Muscle layer of duodenum (tissue), 2 donors: ENCODE results near the gene POLE3.
"Not testable (repeated sequence)": the region's sequence is repeated elsewhere in the genome, so short reads cannot be mapped to it uniquely, and the experiment has no call there.

Source experiments
- H3K27ac ChIP-seq: one replicate; pipeline ENCODE4 v1.7.0; 2013; ENCODE audit warnings: mild to moderate bottlenecking, low read length
- H3K27me3 ChIP-seq: one replicate; pipeline ENCODE4 v1.7.0; 2013; ENCODE audit warnings: low read depth, mild to moderate bottlenecking, control low read depth, low read length
- H3K36me3 ChIP-seq, 2 donors: one replicate each; pipeline ENCODE4 v1.7.0; 2013; ENCODE audit warnings: low read length in 2 of 2, control low read depth in 1 of 2, mild to moderate bottlenecking in 1 of 2; ENCODE audit not compliant: insufficient read depth in 2 of 2, control insufficient read depth in 1 of 2
- H3K4me1 ChIP-seq, 2 donors: one replicate each; pipeline ENCODE4 v1.7.0; 2013; ENCODE audit warnings: low read length in 2 of 2, mild to moderate bottlenecking in 2 of 2, control low read depth in 1 of 2, moderate library complexity in 1 of 2; ENCODE audit not compliant: insufficient read depth in 2 of 2, control insufficient read depth in 1 of 2
- H3K4me3 ChIP-seq, 2 donors: one replicate each; pipeline ENCODE4 v1.7.0; 2013; ENCODE audit warnings: low read length in 2 of 2, low read depth in 1 of 2, mild to moderate bottlenecking in 1 of 2
- H3K9me3 ChIP-seq, 2 donors: one replicate each; pipeline ENCODE4 v1.7.0; 2013; ENCODE audit warnings: low read length in 2 of 2, control low read depth in 1 of 2, mild to moderate bottlenecking in 1 of 2; ENCODE audit not compliant: control insufficient read depth in 1 of 2
- donor health status: healthy.

POLE3 gene

GRCh38 chr9:113410207-113410864 is at the start of gene POLE3, which contains the start of gene C9orf43:
POLE3 (minus strand) TSS chr9:113410675; CDS start chr9:113410293, 382 bp downstream.
C9orf43 (plus strand) TSS chr9:113410747; CDS start chr9:113413494, 2,747 bp downstream.
- H3K36me3 ChIP-seq = peaks cover 13 to 26% of the 10 kb centered on the region in 2 donors
- H3K27me3 ChIP-seq = no peaks in the 10 kb centered on the region
- peak within 1 kb of the TSS; percentile 99 for H3K27ac ChIP-seq
- no peaks in the 10 kb centered on the region for H3K9me3 ChIP-seq
- H3K4me1 ChIP-seq = peaks cover 4 to 21% of the 10 kb centered on the region in 2 donors
- H3K4me3 ChIP-seq = peak within 1 kb of the TSS; percentile 97 to 99

- Histone ChIP-seq H3K9me3 (no peaks in the 10 kb centered on the region), H3K4me1 (peaks cover 15 to 16% of the 10 kb centered on the region in 2 donors), H3K36me3 (no peaks in the 10 kb centered on the region), H3K27me3 (no peaks in the 10 kb centered on the region), H3K27ac (peak overlapping the region; percentile 90), H3K4me3 (no peak overlapping the region)
Observed at GRCh38 chr9:113456235-113456634, 45.8 kb upstream of the POLE3 start.

- Histone ChIP-seq H3K27me3 (no peaks in the 10 kb centered on the region), H3K9me3 (no peaks in the 10 kb centered on the region), H3K4me1 (peaks cover 15 to 16% of the 10 kb centered on the region in 2 donors), H3K4me3 (no peak overlapping the region), H3K27ac (peak overlapping the region; percentile 90), H3K36me3 (no peaks in the 10 kb centered on the region)
Observed at GRCh38 chr9:113454914-113455761, 44.7 kb upstream of the POLE3 start.

GRCh38 chr9:113452113-113452605 is 41.7 kb upstream of the POLE3 start:
- no peak overlapping the region for H3K4me3 ChIP-seq
- H3K36me3 ChIP-seq = no peaks in the 10 kb centered on the region
- no peak overlapping the region for H3K27ac ChIP-seq
- H3K27me3 ChIP-seq = no peaks in the 10 kb centered on the region
- H3K4me1 ChIP-seq = peaks cover 15 to 16% of the 10 kb centered on the region in 2 donors
- no peaks in the 10 kb centered on the region for H3K9me3 ChIP-seq

GRCh38 chr9:113449376-113449775 is 38.9 kb upstream of the POLE3 start:
- no peaks in the 10 kb centered on the region for H3K4me1 ChIP-seq
- H3K9me3 ChIP-seq = no peaks in the 10 kb centered on the region
- no peak overlapping the region for H3K27ac ChIP-seq
- H3K36me3 ChIP-seq = no peaks in the 10 kb centered on the region
- H3K4me3 ChIP-seq = no peak overlapping the region
- H3K27me3 ChIP-seq = no peaks in the 10 kb centered on the region

GRCh38 chr9:113446323-113446740 is 35.9 kb upstream of the POLE3 start:
- Histone ChIP-seq H3K27ac (no peak overlapping the region), H3K4me3 (no peak overlapping the region), H3K27me3 (no peaks in the 10 kb centered on the region), H3K36me3 (no peaks in the 10 kb centered on the region), H3K9me3 (no peaks in the 10 kb centered on the region), H3K4me1 (no peaks in the 10 kb centered on the region)

GRCh38 chr9:113444736-113445135 is 34.3 kb upstream of the POLE3 start:
- no peaks in the 10 kb centered on the region for H3K36me3 ChIP-seq
- no peaks in the 10 kb centered on the region for H3K9me3 ChIP-seq
- H3K4me1 ChIP-seq = no peaks in the 10 kb centered on the region
- no peak overlapping the region for H3K27ac ChIP-seq
- no peaks in the 10 kb centered on the region for H3K27me3 ChIP-seq
- no peak overlapping the region for H3K4me3 ChIP-seq

- H3K27ac ChIP-seq, H3K9me3 ChIP-seq, H3K4me3 ChIP-seq, H3K36me3 ChIP-seq, H3K27me3 ChIP-seq, H3K4me1 ChIP-seq: not testable (repeated sequence)
Observed at GRCh38 chr9:113437716-113438115, 27.2 kb upstream of the POLE3 start.

- no peaks in the 10 kb centered on the region for H3K9me3 ChIP-seq
- no peak overlapping the region for H3K27ac ChIP-seq
- no peaks in the 10 kb centered on the region for H3K36me3 ChIP-seq
- H3K4me3 ChIP-seq = no peak overlapping the region
- H3K27me3 ChIP-seq = no peaks in the 10 kb centered on the region
- no peaks in the 10 kb centered on the region for H3K4me1 ChIP-seq
Observed at GRCh38 chr9:113436728-113437515, 26.4 kb upstream of the POLE3 start.

GRCh38 chr9:113431191-113431590 is 20.7 kb upstream of the POLE3 start:
- H3K9me3 ChIP-seq = no peaks in the 10 kb centered on the region
- no peak overlapping the region for H3K27ac ChIP-seq
- H3K4me3 ChIP-seq = no peak overlapping the region
- no peaks in the 10 kb centered on the region for H3K36me3 ChIP-seq
- no peaks in the 10 kb centered on the region for H3K27me3 ChIP-seq
- H3K4me1 ChIP-seq = no peaks in the 10 kb centered on the region
